Ishikawa (cell line): ENCODE results near the gene RABL6.

ENCODE experiments used
- CEBPB ChIP-seq: IDR thresholded peaks from 2 replicates; pipeline ENCODE4 v1.6.1; 2012
- CREB1 ChIP-seq: IDR thresholded peaks from 2 replicates; pipeline ENCODE4 v1.6.1; 2012; ENCODE audit warnings: low read depth
- EGR1 ChIP-seq: IDR thresholded peaks from 2 replicates; pipeline ENCODE4 v1.6.1; 2012
- EP300 ChIP-seq: IDR thresholded peaks from 2 replicates; pipeline ENCODE4 v1.6.1; 2012; ENCODE audit warnings: borderline replicate concordance
- FOXM1 ChIP-seq: IDR thresholded peaks from 2 replicates; pipeline ENCODE4 v1.6.1; 2012; ENCODE audit warnings: low read depth, borderline replicate concordance
- MAX ChIP-seq: IDR thresholded peaks from 2 replicates; pipeline ENCODE4 v1.6.1; 2012
- NFIC ChIP-seq: IDR thresholded peaks from 2 replicates; pipeline ENCODE4 v1.6.1; 2012
- RAD21 ChIP-seq: IDR thresholded peaks from 2 replicates; pipeline ENCODE4 v1.6.1; 2012; ENCODE audit warnings: low read depth
- REST ChIP-seq: IDR thresholded peaks from 2 replicates; pipeline ENCODE4 v1.6.1; 2012; ENCODE audit warnings: low read depth, mild to moderate bottlenecking
- TAF1 ChIP-seq: IDR thresholded peaks from 2 replicates; pipeline ENCODE4 v1.6.1; 2012; ENCODE audit warnings: low read depth, mild to moderate bottlenecking
- TCF12 ChIP-seq: IDR thresholded peaks from 2 replicates; pipeline ENCODE4 v1.6.1; 2012; ENCODE audit warnings: low read depth
- TEAD4 ChIP-seq: IDR thresholded peaks from 2 replicates; pipeline ENCODE4 v1.6.1; 2012
- USF1 ChIP-seq: IDR thresholded peaks from 2 replicates; pipeline ENCODE4 v1.6.1; 2012
- YY1 ChIP-seq: IDR thresholded peaks from 2 replicates; pipeline ENCODE4 v1.6.1; 2012; ENCODE audit warnings: low read depth
- ZBTB7A ChIP-seq: IDR thresholded peaks from 2 replicates; pipeline ENCODE4 v1.6.1; 2012; ENCODE audit warnings: low read depth

RABL6 gene

GRCh38 chr9:136863623-136864273 is 56.0 kb downstream of the RABL6 start:
- no peak for TF ChIP-seq REST
- no peak for TF ChIP-seq NFIC
- no peak for TF ChIP-seq RAD21
- TF ChIP-seq FOXM1 = no peak
- no peak for TF ChIP-seq CREB1
- no peak for TF ChIP-seq EGR1

GRCh38 chr9:136865041-136865767 is 57.5 kb downstream of the RABL6 start:
- TF ChIP-seq EP300 (no peak), TAF1 (no peak), FOXM1 (no peak), MAX (no peak), ZBTB7A (no peak), YY1 (no peak), USF1 (no peak), CEBPB (no peak), NFIC (no peak), RAD21 (no peak), TCF12 (no peak), EGR1 (no peak), CREB1 (no peak), TEAD4 (no peak), REST (no peak)

GRCh38 chr9:136865768-136866103 is 58.0 kb downstream of the RABL6 start:
- TF ChIP-seq FOXM1 = no peak
- no peak for TF ChIP-seq CREB1
- no peak for TF ChIP-seq USF1

- no peak for TF ChIP-seq EGR1
- TF ChIP-seq RAD21 = no peak
- no peak for TF ChIP-seq CEBPB
- no peak for TF ChIP-seq NFIC
Measured at GRCh38 chr9:136867480-136867879, 59.7 kb downstream of the RABL6 start.

GRCh38 chr9:136867917-136868316 is 60.2 kb downstream of the RABL6 start:
- TF ChIP-seq TCF12 = no peak
- TF ChIP-seq YY1 = no peak
- TF ChIP-seq USF1 = no peak
- no peak for TF ChIP-seq FOXM1
- TF ChIP-seq REST = no peak
- TF ChIP-seq CREB1 = no peak
- TF ChIP-seq EGR1 = no peak
- TF ChIP-seq CEBPB = no peak
- no peak for TF ChIP-seq ZBTB7A
- TF ChIP-seq NFIC = no peak
- TF ChIP-seq TEAD4 = no peak
- TF ChIP-seq EP300 = no peak
- TF ChIP-seq RAD21 = no peak
- TF ChIP-seq MAX = no peak
- TF ChIP-seq TAF1 = no peak
